HG03159 (cell line): ENCODE measurements around the gene HERPUD1.

Experiments
- ATAC-seq: cut with Tn5 transposase; IDR thresholded peaks from one replicate; pipeline ENCODE4 v1.9.1; 2021; ENCODE audit warnings: mild to moderate bottlenecking, moderate library complexity; ENCODE audit not compliant: unreplicated experiment

HERPUD1 gene

DNA sequence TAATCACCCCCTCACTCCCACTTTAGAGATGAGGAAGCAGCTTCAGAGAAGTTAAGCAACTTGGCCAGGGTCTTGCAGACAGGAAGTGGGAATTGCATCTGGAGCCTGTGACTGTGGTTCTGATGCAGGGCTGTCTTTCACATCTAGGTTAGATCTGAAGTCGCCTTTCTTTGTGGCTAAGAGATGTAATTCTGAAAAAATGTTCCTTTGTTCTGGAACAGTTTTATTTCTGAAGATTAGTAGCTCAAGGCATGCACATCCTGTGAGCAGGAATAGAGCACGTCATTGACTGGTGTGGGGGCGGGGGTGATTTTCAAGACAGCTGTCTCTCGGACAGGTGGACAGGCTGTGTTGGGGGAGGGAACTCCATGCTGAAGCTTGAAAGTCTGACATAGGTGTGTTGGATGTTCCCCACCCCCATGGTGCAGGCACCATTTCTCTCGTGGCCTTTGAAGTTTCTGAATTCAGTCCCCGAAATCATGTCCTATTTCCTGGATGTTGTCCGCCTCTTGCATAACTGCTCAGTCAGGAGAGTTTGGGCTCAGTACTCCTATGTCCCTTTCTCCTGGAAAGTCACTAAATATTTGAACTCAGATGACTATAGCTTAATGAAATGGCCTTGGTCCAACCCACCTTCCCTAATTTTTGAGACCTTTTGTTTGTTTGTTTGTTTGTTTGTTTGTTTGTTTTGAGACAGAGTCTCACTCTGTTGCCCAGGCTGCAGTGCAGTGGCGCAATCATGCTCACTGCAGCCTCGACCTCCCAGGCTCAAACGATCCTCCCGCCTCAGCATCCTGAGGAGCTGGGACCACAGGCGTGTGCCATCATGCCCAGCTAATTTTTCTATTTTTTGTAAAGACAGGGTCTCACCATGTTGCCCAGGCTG, 21.0 kb upstream of the HERPUD1 start:
- ATAC-seq = no peak

DNA sequence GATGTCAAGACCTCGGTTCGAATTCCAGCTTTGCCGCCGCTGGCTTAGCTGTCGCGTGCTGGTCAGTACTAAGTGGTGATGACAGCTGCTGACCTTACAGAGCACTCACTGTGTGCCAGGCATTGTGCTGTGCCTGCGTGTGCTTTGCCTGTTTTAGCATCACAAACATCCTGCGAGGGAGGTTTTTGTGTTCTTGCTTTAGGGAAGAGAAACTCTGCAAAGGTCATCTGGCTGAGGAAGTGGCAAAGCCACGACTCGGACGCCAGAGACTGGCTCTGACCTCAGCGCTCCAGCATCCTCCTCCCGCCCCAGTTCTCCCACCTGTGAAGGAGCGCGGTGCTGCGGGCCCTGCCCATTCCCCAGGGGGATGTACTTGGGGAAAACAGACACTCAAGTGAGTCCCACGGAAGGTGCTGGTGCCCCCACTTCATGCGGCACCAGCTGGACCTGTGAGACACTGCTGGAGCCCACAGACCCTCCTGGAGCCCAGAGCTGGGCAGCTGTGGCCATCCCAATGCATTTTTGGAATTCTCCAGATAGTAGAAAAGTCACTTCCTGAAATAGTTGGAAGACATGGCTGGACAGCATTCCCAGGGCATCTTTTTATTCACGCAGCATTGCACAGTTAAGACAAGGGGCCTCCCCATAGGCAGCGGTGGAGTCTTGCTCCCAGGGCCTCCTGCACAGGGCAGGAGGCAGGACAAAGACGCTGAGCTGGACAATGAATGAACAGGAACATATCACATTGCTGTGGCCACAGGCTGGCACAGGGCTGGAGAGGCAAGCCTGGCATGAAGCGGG, 20.0 kb upstream of the HERPUD1 start:
- ATAC-seq = no peak

DNA sequence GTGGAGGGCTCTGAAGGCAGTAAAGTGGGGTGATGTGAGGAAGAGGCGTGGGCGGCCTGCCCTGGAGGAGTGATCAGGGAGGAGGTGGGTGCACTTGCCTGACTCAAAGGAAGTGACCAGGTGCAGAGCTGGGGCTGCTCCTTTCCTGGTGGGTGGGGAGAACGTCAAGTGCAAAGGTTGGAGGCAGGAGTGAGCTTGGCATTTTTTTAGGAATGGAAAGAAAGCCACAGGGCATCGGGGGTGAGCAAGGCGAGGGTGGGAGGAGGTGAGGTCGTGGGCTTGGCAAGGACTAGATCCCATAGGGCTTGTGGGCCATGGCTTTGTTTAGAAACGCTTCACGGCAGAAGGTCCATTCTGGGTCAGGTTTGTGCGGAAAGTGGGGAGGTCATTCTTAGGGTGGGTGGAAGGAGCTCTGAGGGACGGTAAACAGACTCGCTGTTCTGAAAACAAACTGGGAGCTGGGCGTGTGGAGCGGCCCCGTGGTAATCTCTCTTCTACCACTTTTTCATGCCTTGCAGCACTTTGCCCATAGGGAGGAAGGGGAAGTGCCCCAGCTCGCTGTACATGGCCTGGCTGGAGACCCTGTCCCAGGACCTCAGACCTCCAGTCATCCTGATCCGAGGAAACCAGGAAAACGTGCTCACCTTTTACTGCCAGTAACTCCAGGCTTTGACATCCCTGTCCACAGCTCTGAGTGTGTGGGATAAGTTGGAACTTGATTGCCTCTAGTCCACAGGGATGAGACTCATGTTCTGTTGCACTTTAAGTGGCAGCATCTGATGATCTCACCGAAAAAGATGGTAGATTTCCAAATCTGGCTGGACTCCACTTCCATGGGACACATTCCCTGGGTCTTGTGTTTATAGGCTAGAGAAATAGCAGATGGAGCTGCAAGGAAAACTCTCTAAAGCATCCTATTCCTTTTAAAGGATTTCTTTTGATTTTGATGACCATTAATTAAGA, 18.9 kb upstream of the HERPUD1 start:
- no peak for ATAC-seq

DNA sequence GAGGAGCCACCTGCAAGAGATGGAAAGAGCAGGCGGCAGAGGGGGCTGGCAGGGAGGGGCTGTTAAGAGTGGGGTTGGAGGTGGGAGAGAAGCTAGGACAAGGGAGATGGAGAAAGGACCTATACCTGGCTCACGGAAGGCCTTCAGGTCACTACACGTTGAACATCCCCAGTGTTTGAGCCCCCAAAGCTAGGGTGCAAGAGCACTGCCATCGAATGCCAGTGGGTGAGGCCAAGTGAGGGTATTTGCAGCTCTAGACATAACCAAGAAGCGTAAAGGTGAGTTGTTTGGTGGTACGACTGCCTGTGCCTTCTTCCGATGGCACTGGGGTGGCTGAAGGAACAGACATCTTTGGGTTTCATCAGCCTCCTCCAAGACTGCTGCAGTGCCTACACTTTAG, 17.0 kb upstream of the HERPUD1 start:
- ATAC-seq = no peak

DNA sequence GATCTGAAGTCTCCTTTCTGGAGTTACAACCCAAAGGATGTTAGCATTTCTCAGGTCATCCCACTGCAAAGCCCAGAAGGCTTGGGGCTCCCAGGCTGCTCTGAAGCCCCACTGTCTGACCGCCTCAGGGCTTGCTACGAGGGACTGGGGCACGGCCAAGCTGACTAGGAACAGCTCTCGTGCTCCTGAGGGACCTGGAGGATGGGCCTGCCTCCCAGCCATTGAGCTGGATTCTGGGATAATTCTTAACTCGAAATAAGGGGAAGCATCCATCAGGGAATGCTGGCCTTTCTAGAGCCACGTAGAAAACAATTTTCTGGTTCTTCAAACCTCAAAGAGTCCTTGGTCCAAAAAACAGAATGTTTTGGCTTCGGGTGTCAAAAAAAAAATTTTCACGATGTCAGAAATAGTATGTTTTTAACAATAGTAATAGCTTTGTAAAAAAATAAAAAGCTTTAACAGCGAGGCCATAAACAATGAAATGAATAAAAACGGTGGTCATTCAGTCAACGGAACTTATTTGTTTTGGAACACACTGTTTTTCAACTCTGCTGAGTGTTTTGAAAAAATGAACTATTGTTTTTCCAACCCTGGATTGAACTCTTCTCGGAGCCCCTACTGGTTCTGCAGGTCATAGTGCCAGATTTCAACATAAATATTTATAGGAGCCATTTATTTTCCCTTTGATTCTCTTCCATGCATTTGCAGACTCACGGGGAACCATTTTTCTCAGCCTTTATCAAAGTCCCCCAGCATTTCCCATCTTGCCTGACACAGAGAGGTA, 16.4 kb upstream of the HERPUD1 start:
- ATAC-seq = no peak

DNA sequence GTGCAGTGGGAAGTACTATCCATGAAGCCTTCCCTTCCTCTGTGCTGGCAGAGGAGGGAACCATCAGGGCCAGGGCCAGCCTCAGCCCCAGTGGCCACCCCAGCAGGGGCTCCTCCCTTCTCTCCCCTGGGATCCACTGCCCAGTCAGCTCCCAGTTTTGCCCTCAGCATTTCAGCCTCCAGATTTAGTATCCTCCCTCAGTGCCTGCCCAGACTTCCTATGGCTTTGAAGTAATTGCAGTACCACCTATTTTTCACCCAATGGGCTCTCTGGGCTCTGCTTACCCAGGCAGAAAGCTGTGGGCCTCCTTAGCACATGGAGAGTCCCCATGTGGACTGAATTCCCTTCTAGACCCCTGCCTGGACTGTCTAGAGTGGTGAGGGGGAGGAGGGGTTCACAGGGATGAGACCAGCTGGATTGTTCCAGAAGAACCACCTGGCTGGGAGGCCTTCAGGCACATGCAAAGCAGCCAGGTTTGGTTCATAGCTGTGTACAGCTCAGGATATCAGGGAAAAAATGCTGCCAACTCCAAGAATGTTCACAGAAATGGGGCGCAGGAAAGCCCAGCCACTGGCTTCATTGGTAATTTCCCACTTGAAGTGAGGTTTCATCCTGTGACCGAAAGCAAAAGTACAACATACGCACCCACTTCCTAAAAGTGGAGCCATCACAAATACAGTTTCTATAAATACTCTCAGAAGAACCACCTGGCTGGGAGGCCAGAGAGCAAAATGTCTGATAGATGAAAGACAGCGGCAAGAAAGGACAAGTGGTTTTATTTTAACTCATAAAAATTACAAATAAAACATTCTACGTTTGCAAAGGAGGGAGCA, 15.2 kb upstream of the HERPUD1 start:
- peak; percentile 71 for ATAC-seq

DNA sequence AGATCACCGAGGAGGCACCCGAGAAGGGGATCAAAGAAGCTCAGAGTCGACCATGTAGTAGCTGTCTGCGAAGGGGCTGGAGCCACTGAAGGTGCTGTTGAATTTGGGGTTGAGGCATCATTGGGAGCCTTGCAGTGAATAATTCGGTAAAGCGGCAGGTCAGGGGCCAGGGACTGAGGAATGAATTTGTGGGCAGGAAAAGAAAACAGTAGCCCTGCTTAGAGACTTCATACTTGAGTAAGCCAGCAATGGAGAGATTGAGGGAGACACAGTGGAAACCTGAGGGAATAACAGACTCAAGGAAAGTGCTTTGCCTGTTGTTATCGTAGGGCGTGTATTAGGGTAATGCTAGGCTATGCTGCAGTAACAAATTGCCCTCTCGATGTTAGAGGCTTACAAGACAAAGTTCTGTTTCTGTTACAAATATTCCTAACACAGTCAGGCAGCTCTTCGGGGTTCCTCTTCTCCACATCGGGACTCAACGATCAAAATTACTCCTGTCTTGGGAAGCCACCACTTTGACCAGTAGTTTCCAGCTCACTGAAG, 13.4 kb upstream of the HERPUD1 start:
- no peak for ATAC-seq

DNA sequence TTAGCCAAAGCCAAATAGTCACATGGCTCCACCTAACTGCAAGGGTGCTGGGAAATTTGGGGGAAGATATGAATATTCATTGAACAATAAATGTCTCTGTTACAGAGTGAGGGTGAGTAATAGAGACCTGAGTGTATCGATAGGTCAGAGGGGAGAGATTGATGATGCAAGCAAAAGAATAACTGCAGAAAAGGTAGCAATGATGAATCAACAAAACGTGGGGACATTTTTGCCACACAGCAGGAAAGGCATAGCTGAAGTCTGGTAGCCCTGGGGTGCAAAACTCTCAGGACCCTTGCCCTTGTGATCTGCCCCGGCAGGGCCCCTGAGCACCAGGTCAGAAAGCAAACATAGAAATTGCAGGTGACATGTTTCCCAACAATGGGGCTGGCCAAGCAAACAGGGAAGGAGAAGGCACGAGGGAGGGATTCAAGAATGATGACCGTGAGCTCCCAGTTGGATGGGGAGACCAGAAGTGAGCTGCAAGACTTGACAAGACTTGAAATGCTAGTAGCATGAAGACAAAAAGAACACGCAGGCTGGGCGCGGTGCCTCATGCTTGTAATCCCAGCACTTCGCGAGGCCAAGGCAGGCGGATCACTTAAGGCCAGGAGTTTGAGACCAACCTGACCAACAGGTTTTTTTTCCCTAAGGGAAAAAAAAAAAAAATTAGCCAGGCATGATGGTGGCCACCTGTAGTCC, 12.7 kb upstream of the HERPUD1 start:
- ATAC-seq = no peak

DNA sequence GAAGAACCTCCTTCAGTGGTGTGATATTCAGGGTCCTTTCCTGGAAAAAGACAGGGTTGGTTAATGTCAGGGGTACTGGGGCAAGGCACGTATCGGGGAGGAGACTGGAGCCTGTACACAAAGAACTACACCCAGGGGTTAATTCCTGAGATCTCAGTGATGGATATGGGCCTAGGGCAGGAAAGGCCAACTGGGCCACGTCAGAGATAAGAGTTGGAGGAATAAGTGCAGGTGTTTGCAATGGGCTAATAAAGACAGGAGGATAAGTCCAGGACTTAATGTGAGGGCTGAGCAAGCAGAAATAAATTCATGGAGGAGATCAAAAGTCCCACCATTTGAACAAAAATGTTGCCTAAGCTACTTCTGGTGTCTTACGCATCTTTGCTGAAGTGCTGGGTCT, 10.4 kb upstream of the HERPUD1 start:
- no peak for ATAC-seq

DNA sequence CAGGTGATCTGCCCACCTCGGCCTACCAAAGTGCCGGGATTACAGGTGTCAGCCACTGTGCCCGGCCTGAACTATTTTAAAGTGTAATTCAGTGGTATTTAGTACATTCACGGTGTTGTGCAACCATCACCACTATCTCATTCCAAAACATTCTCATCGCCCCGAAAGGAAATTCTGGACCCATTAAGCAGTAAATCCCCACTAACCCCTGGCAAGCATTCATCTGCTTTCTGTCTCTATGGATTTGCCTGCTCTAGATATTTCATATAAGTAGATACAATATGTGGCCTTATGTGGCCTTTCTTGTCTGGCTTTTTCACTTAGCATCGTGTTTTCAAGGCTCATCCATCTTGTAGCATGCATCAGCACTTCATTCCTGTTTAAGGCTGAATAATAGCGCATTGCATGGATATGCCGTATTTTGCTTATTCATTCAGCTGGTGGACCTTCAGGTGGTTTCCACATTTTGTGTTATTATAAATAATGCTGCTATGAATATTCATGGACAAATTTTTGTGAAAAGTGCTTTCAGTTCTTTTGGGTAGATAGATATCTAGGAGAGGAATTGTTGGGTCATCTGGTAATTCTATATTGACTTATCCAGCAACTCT, 8.4 kb upstream of the HERPUD1 start:
- no peak for ATAC-seq

DNA sequence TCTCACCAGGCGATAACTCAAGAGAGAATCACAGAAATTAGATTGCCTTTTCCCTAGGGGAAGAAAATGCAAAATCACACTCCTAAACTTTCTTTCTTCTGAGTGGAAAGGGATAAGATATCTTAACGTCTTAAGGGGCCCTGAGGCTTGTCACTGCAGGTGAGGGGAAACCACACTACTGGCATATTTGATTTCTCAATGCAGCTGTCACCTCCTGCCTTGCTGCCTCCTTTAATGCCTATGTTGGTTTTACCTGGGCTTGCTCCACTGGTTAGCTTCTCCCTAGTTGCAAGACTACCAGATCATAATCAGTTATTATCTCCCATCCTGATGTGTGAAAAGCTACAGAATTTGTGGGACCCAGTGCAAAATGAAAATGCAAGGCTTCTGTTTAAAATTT, 4.5 kb upstream of the HERPUD1 start:
- ATAC-seq = no peak

DNA sequence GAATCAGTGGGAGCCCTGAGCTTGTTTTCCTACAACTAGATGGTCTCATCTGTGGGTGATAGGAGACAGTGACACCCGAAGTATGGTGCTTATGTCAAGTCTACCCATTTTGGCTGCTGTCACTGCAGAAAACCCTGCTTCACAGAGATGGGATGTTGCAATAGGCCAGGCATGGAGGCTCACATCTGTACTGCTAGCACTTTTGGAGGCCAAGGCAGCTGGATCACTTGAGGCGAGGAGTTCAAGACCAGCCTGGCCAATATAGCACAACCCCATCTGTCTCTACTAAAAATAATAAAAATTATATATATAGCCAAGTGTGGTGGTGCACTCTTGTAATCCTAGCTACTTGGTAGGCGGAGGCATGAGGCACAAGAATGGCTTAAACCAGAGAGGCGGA, 2.3 kb upstream of the HERPUD1 start:
- no peak for ATAC-seq

DNA sequence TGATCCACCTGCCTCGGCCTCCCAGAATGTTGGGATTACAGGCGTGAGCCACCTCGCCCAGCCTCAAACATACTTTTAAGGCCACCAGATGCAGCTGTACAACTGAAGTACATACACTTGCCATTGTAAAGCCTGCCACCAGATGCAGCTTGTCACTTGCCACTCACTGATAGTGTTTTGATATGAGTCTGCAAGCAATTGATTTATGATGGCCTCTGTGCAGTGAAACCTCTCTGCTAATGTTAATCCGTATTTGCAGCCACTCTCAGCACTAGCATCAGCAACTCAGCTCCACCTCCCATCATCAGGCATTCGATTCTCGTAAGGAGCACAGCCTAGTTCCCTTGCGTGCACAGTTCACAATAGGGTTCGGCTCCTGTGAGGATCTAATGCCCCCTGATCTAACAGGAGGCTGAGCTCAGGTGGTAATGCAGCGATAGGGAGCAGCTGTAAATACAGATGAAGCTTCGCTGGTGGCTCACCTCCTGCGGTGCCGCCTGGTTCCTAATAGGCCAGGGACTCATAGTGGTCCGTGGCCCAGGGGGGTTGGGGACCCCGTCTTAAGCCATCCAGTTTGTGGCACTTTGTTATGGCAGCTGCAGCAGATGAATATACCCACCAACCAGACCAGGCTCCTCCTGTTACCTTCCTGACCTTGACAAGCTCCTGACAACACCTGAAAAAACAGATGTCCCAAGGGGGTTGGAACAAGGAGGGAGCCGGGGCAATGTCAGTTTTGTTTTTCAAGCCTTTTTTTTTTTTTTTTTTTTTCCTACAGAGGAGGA, 1.3 kb upstream of the HERPUD1 start:
- ATAC-seq = no peak

DNA sequence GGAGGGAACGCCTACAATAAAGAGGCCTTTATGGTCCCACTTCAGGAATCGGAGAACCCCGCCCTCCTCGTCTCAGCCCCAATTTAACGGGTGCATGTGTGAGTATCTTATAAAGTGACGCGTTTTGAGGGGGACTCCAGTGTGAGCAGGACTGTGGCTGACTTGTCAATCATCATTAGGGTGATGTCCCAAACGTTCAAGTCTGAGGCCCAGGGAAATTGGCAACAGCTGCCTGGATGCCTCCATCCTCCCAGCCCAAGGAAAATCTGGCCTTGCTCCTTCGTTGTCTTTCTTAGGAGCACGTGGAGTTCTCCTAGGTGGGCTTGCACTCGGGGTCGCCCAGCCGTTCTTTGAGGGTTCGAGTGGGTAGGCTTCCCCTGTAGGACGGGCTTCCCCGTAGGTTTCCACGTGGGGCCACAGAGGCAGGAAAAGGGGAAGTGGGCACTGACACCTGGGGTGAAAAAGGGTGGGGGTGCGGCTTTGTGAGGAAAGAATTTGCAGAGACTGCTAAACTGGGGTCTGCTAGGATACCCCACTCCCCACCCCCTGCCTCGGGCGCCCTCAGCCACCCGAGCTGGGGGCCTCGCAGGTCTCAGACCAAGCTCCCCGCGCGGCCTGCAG, 561 bp upstream of the HERPUD1 start:
- ATAC-seq = peak; percentile 42

DNA sequence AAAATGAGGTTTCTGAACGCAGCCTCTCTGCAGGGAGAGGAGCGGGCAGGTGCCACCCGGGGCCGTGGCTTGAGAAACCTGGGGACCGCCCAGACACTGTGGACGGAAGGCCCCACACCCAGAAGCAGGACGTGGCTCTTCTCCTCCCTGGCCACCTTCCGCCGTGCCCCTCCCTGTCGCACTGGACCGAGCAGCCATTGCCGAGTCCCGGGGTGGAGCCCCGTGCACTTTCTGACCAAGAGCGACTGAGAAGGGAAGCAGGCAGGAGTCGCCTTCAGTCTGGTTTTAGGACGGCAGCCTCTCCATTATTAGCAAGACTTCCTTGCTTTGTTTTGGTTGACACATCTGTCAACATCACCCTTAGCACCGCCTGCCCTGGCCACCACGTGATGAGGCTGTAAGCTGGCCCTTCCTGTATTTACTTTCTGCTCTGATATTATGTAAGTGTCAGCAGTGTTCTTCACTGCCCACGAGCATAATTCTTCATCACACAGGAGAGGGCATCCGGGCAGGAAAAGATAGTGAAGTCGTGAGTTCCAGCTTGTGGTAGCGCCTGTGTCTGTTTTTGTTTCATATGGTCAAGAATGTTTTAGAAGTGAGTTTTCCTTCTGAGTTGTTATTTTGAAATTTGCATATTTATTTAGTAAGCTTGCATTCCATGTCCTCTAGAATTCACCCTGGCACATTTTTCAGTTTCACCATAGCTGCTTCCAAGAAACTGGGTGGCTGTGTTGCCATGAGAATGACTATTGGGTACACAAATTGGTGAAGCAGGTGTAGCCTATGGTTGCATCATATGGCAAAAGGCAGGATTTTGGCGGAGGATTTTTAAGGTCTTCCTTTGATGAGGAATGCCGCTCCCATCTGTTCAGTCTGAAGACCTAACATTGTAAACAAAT, 1.0 kb downstream of the HERPUD1 start:
- no peak for ATAC-seq
